Measurements from ENCODE around the gene PTPRC.
A peak's percentile ranks its signal among the peaks of the same experiment; 100 is the strongest.

Gene PTPRC

DNA sequence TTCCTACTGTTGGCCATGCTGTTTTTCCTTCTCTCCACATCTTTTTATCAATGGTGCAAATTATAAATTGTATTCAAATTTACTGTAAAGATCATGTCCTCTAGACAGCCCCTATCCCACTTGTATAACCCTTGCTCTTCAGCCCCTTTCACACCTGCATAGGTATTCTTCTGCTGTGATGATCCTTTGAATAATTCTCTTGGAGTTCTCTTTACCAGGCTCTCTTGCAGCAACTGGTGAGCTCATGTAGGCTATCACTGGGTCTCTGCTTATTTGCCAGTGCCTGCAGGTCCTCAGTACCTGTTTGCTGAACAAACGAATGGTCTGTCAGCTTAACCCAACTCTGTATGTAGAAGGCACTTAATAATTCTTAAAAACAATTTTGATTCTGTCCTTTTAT lies 8.2 kb downstream of the PTPRC start:
- DNase-seq, result no peak

DNA sequence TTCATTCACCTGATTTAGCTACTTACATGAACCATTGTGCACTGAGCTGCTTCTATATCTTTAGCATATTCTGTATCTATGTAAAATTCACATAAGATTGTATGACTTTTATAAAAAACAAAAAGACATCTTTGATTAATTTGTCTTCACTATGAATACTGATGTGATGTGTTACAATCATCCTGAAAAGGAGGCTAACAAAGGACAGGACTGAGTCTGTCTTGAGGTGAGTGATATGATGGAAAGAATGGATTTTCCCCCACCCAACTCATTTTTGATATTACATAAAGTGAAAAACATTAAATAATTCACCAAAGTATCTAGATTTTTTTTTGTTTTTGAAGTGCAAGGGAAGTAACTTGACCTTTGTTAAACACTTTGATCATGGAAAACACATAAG lies 9.8 kb downstream of the PTPRC start:
- no peak for DNase-seq

DNA sequence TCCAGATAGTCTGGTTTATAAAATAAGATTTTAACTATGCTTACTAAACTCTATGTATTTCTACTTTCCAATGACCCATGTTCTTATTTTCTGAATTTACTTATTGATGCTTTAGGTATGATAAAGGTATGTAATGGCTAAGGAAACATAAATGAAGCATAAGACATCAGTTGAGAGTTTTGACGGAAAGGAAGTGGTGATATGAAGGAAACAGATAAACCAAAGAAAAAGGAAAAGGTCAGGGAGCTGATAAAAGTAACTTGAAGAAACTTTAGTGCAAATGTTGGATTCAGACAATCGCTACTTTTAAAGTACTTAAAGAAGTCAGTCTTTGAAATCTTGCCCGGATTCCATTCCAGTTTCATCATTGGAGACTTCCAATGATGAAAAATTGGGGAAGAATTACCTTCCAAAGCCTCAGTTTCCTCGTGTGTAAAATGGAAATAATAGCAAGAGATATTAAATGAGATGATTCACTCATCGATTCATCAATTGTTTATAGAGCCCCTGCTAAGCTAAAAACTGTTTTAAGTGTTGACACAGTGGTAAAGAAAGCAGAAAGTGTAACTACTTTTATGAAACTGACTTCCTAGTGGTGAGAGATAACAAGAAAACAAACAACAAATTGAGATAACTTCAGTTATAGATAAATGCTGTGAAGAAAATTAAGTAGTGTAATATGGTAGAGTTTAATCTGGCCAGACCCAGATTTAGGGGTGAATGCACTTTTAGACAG lies 10.6 kb downstream of the PTPRC start:
- DNase-seq, result no peak

DNA sequence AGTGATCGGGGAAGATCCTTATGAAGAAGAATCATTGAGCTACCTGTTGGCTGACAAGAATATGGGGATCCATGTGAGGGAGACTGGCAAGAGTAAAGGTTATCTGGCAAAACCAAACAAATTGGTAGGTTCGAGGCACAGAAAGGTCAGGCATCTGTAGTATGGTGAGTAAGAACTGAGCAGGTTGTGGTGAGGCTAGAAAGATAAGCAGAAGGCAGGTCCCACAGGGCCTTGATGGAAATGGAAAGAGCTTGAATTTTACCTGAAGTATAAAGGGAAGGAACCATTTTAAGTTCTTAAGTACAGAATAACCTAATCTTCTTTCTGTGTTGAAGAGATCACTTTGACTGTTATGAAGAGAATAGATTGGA lies 11.1 kb downstream of the PTPRC start:
- DNase-seq, result no peak

DNA sequence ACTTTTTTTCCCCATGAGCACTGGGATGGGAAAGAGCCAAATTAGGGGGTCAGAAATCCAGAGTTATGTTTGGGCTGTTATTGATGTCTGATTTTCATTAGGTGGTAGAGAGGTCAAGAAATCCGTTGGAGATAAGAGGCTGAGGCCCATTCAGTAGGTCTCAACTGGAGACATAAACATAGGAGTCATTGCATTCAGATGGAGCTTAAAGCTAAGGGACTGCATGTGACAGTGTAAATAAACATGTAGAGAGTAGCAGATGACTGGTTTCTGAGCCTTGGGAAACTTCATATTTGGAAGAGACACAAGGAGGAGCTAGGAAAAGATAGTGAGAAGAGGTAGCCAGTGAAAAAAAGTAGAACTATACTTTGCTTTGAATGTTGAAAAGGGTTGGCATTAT lies 11.7 kb downstream of the PTPRC start:
- DNase-seq, result no peak

DNA sequence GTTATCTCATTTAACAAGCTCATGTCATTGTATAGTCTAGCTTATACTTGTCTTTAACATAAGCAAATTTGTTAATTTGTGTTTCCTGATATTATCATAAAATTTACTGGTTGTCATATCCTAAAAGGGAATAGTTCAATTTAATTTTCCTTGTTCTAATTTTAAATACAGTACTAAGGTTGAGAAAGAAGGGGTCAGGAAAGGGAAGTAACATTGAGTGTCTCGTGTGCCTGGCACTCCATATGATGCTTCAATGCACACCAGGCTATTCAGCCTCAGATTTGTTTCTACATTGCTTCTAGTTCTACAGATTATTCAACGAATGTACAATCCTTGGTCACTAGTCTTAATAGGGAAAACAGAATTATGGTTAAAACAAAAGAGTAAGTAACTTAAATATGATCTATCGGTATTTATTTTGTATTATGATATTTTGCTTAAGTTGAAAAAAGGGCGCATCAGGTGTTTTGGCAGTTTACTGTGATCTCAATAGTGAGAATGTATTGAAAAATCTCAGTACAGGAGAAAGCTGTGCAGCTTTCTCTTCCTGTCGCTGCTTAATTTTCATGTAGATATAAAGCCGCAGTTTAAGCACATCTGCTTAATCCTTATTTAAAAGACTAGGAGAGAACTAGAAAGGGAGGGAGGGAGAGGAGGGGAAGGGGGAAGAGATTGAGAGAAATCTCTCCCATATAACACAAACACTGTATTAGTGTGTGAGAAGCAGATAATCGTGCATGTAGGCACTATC lies 13.0 kb downstream of the PTPRC start:
- no peak for DNase-seq

DNA sequence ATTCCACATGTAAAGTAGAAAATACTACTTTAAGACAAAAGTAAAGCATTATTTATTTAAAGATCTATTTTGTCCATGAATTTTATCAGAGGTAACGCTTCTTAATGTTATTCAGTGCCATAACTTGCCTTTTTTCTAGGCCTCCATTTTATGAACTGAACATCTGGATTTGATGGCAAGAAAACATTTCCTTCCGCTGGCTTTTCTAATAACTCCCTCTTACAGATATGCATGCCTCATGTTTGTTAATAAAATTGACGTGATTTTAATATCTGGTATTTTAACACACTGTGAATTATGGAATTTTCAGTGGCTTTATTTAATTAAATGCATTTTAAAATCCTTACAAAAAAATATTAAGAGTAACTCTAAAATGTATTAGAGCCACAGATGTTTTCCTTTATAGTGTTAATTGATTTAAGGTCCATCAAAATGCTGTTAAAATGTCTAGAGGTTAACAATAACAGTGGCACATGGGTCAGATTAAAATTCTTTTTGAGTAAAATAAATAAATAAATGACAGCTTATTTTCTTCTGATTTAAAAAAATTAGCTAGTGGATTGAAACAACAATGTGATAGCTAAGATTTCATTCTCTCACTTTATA lies 15.1 kb downstream of the PTPRC start:
- DNase-seq, result no peak

DNA sequence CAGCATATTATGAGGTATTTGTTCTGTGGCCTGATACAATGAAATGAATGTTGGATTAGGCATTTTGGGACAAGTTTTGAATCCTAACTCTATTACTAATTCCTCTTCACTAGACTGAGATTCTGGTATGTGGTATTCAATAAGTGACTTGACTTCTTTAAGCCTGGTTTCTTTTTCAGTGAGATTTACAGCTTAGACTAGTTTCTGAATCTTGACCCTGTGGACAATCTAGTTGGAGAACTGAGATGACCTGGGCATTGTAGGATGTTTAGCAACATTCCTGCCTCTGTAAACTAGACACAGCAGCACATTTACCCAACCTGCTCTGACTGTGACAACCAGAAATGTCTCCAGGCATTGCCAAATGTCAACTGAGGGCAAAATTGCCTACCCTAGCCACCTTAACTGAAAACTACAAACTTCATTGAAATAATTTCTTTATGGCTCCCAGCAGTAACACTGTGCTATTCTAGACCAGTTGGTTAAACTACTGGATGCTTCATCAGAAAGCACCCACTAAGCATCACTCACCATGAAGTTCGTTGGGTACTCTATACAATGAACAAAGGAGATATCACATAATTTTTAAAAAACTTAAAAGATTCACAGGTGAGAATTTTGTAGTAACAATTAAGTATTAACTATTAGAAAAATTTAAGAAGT lies 16.8 kb downstream of the PTPRC start:
- DNase-seq, result no peak

DNA sequence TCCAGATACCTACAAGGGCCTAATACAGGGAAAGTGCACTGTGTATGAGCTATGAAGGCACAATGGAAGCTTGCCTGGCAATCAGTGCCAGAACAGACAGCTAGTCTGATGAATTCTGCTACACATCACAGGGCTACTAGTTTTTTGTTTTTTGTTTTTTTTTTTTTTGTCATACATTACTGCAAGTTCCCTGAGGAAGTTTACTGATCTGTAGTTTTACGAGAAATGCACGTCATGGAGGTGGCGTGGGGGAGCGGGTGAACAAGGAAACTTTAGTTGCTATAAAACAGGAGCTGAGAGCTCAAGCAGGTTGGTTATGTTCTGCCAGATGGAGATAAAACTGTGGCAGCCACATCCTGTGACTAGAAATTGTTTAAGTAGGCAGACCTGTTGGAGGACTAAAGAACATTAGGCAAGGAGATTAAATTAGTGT lies 17.7 kb downstream of the PTPRC start:
- peak in 1 of 2 donors; percentile 56 for DNase-seq

DNA sequence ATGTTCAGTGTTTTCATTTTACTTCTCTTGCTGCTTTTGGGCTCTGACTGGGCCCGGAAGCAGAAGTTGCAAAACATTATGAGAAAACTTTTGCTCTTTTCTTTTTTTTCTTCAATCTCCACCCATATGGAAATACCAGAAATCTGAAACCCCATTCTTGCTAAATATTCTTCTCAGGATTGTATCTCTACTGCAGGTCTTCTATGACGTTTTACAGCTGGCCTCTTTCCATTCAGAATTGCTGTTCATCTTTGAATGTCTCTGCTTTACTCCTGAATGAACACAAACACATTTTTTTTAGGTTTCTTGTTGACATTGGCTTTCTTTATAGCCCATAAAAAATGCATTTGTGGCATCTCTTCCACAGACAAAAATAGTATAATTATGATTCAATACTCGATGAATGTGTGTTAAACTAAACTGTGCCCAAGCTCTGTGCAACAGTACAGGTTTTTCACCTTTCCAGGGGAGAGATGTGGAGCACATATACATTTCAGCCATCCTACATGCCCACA lies 18.8 kb downstream of the PTPRC start:
- no peak for DNase-seq

DNA sequence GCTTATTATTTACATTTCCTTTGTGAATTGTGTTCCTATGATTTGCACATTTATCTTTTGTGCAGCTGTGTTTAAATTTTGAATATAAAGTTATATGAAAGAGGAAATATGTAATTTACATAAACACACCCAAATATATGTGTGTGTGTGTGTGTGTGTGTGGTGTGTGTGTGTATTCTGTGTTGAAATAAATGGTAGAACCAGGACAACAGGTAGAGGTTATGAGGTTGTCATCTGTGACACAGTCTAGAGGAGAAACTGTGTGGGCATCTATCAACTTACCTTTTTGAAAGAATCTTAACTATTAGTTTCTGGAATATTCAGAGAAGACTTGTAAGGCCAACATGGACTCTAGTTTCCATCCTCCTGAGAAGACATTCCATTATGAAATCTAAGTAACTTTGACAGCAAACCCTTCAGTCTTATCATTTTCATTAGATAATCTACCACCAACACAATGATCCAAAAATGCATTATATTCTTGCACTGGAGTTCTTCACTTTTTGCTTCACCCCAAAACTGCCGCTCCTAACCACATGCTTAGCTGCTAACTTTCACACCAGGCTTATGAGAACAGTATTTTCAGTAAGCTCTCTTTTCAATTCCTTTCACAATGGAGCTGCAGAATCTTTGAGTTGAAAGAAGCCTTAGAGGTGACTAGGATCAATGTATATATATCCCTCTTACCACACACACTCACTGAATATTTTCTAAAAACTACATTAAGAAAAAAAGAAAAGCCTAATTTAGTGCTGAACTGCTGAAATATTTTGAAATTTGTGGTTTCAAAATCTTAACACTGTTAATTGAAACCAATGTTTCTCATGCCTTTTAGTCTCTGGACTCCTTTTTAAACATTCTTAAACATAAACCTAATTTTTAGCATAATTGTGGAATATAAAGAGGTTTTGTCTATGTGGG lies 21.8 kb downstream of the PTPRC start:
- DNase-seq, result no peak

DNA sequence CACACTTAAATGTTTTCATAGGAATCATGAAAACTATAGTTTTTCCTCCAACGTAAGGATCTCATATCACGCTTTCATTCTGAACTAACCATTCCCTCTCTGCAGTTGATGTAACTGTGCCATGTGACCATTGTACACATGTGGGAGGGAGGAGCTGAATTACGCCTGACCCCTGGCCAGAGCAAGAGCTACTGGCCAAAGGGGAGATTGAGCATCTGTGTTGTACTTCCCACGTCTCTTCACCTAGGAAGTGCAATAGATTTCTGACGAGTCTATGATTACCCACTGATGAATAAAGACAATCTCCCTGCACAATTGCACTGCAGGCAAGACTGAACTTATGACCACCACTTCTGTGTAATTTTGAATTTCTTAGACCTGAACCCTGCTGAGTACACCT lies 24.0 kb downstream of the PTPRC start:
- no peak for DNase-seq

DNA sequence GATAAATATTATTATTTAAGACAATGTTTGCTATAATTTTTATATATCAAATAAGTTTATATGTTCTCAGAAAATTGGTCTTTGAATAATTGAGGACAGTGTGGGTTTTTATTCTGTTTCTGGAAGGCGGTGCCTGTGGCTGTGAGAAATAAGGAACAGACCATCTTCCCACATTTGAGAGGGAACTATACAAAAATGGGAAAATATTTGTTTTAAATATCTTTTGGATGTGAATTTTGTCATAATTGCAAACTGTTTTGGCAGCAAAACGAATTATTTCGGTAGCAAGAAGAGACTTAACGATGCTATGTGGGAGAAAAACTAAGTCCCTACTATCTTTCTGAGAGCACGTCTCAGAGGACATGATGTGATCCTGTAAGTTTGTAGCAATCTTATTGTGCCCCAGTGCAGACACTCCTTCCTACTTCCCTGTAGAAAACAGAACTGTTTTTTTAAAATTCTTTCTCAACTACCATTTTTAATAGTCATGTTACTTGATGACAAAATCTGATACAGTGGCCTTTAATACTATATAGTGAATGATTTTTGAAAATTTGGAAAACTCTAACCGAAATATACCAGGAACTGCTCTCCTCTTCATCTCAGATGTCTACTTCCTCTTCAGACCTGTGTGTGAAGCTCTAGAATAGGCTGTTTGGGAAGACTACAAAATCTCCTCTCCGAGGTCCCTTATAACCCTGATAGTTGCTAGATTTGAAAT lies 25.4 kb downstream of the PTPRC start:
- DNase-seq, result no peak

DNA sequence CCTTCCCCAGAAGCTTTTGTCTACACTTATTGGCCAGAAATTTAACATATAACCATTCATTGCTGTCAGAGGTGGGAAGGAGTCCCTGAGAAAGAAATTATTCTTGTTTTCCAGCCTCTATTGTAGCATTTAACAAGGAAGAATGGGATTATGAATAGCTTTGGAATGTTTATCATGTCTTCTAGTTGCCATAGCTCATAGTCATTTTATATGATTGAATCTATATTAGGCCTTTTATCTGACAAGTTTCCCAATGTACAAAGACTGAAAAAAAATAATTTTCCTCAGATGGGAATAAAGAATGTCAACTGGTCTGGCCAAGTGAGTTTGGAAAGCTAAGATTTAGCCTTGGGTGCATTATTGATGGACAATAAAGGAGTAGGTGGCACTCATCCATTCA lies 28.3 kb downstream of the PTPRC start:
- no peak for DNase-seq

DNA sequence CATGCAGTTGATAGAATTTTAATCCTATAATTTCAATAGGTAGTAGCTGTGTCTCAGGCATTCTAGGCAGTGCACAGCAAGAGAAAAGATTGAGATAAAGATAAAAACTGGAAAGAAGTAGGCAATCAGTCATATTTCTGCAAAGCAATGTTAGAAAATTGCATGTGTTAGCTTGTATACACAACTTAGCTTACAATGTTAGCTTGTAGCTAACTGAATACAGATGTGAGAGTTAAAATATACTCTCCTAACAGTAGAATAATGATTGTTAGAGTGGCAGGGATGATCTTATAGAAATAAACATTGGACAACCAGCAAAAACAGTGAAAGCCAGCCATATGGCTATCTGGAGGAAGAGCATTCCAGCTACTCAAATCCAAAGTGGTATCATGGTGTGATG lies 29.0 kb downstream of the PTPRC start:
- no peak for DNase-seq

DNA sequence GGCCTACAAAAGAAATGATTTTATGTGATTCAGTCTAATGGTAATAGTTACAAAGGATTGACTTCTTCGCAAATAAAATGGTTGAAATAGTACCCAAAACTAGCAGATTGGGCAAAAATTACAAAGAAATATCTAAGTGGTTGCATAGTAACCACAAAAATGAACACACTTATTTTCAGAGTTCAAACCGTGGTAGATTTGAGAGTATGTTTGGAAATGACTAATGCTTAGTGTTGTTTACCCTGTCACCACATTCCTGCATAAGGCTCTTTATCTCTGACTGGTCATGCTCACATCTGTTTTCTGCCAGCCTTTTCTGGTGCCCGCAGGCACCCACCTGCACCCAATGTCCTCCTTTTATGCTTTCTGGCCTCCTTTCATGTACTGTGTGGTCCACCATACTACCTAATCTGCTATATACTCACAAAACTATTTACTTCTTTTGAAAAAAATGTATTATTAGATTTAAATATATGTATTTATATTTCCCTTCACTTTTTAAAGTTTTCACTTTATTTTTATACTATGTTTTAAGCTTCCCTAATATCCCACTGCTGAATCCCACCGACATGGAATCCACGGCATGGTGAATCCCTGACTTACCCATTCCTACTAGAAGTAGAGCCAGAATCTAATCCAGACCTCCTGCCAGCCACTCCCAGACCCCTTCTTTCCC lies 30.3 kb downstream of the PTPRC start:
- no peak for DNase-seq

DNA sequence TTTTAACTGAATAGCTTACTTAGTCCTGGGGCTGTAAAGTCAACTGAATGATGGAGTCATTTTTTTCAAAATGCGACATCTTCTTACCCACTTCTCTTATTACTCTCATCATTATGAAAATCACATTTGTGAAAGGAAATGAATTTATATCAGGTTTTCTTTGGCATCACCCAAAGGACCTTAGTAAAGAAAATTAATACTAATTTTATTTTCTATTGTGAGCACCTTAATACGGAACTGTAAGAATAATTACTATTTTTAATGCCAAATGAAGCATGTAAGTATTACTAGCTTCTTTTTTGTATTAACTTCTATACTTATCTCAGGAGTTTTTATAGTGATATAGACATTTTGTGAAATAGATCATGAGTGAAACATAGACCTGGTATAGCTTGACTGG lies 30.9 kb downstream of the PTPRC start:
- no peak for DNase-seq

DNA sequence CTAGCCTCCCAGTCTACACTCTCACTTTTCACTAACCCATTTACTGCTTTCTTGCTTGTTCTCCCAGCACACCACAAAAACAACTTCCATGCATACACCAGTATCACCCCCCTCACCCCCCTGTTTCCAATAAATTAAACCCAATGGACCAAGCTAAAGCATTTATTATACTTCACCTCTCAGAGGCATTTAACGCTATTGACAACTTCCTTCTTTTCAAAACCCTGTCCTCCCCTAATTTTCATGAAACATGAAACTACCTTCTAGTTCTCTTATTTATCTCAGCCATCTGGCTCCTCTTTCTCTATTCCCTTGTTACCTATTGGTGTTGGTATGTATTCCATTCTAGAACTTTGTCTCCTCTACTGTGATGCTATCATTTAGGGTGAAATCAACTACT lies 32.3 kb downstream of the PTPRC start:
- no peak for DNase-seq

DNA sequence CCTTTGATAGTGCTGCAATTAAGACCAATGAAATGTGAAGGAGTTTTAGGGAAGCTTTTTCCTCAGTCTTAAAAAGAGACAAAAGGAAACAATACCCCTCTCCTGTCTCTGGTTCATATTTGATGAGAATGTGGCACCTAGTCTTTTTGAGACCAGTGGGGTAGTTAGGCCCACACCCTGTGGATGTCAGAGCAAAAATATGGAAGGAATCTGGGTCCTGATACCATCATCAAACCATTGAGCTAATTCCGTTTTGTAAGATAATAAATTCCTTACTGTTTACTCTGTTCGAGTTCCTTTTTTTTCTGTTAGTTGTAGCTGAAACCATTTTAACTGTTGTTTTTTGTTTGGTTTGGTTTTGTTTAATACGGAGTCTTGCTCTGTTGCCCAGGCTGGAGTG lies 33.3 kb downstream of the PTPRC start:
- DNase-seq, result no peak

DNA sequence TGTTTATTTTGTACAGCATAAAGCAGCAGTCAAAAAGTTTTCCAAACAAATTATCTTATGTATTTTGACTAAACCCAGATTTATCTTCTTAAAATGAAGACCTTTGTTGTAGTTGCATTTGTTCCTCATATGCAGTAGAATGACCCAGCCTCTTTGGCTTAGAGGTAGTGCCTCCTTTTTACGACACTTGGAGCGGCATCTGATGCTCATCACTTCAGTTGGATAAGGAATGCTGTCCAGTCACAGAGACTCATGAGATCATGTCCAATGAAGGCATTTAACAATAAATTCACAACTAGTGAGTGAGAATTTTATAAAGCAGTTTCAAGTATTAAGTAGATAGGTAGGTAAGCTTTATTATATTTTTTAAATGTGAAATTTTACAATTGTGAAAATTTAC lies 35.2 kb downstream of the PTPRC start:
- no peak for DNase-seq

DNA sequence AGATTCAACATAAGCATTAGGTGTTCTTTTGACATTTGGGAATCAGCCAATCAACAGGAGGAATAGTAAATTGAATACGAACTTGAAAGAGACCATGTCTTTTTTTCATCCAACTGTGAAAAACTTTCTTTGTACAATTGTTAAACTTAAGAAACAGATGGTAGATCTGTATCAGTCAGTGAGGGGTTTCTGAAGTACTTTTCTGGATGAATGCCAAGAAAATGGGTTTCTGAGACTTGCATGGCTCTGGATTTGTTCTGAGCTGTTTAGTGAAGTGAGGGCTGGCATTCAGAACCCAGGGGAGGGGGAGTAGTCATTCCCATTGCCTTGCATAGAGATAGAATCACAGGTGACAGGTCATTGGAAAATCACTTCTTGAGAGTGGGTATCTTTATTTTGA lies 37.4 kb downstream of the PTPRC start:
- no peak for DNase-seq

Data from stimulated activated CD4-positive, alpha-beta T cell treated with anti-CD3 and anti-CD28 coated beads, Interleukin-2, amount 100 ng/mL, for 48 hours (primary cell).